A673 (cell line): Measurements from ENCODE around the gene SEC61G.

ENCODE experiments used
- EZH2 ChIP-seq: fragments of 200-600 bp; sonication (generic); IDR thresholded peaks from 2 replicates; pipeline ENCODE4 v1.6.1; 2017; ENCODE audit warnings: borderline replicate concordance, low read depth, mild to moderate bottlenecking, mixed read lengths, antibody characterized with exemption, low read length; ENCODE audit not compliant: poor library complexity, severe bottlenecking
- TF ChIP-seq, protein P1 (sequence below): fragments of 300-800, 200-600 bp; sonication (generic); conservative IDR thresholded peaks from 2 replicates; pipeline ENCODE4 v1.5.1; 2017; ENCODE audit warnings: low read depth, mild to moderate bottlenecking, antibody characterized with exemption, low read length, moderate library complexity, mixed read lengths

GRCh38 chr7:54802841-54803240, 43.8 kb upstream of the SEC61G start:
- TF ChIP-seq, protein P1, sequence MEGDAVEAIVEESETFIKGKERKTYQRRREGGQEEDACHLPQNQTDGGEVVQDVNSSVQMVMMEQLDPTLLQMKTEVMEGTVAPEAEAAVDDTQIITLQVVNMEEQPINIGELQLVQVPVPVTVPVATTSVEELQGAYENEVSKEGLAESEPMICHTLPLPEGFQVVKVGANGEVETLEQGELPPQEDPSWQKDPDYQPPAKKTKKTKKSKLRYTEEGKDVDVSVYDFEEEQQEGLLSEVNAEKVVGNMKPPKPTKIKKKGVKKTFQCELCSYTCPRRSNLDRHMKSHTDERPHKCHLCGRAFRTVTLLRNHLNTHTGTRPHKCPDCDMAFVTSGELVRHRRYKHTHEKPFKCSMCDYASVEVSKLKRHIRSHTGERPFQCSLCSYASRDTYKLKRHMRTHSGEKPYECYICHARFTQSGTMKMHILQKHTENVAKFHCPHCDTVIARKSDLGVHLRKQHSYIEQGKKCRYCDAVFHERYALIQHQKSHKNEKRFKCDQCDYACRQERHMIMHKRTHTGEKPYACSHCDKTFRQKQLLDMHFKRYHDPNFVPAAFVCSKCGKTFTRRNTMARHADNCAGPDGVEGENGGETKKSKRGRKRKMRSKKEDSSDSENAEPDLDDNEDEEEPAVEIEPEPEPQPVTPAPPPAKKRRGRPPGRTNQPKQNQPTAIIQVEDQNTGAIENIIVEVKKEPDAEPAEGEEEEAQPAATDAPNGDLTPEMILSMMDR: no peak
- TF ChIP-seq EZH2: no peak
